SK-N-SH (cell line): Measurements from ENCODE around the gene REPS2. TPM values are rescaled to one million over a fixed set of nuclear protein-coding genes. Genes with fewer than 3 reads are reported as not detected.

Experiments used
- CTCF ChIA-PET: fragments of 300-600, 350-600 bp; formaldehyde crosslinking; extraction: SDS; loops from one replicate; lab custom pipeline; 2021; lab: Yijun Ruan, JAX
- POLR2A ChIA-PET: fragments of 350-600 bp; sonication (Branson Sonifier 250); formaldehyde crosslinking; extraction: SDS; loops from one replicate; lab custom pipeline; 2020; ENCODE audit warnings: antibody characterized with exemption, inconsistent platforms; lab: Yijun Ruan, JAX
- DNase-seq: peaks from one replicate; pipeline ENCODE4 v3.0.0; 2012
- H2AFZ ChIP-seq: fragments of 200-600 bp; sonication (generic); 2 replicates; pipeline ENCODE4 v1.8.1; 2016; ENCODE audit warnings: antibody characterized with exemption, mild to moderate bottlenecking, low read depth
- H3F3A ChIP-seq: fragments of 200-600 bp; sonication (generic); replicated peaks from 2 replicates; pipeline ENCODE3; 2016; ENCODE audit warnings: antibody characterized with exemption, mild to moderate bottlenecking; ENCODE audit not compliant: insufficient read depth
- H3K27ac ChIP-seq, 2 experiments: fragments of 200-500 bp in 1 of 2; fragments of 200-600 bp in 1 of 2; sonication (Bioruptor generic) in 1 of 2; sonication (generic), shearing (Covaris generic) in 1 of 2; 2 replicates each; pipeline versions ENCODE4 v1.5.1 to v1.6.1; 2014 to 2016; ENCODE audit warnings: low read depth in 2 of 2, inconsistent platforms in 1 of 2, low read length in 1 of 2, mild to moderate bottlenecking in 1 of 2, mixed read lengths in 1 of 2
- H3K27me3 ChIP-seq: fragments of 200-600 bp; sonication (generic), shearing (Covaris generic); 2 replicates; pipeline ENCODE4 v1.6.1; 2016; ENCODE audit warnings: mixed run types; ENCODE audit not compliant: insufficient read depth
- H3K36me3 ChIP-seq, 2 experiments: fragments of 200-500 bp in 1 of 2; fragments of 200-600 bp in 1 of 2; sonication (Bioruptor generic) in 1 of 2; sonication (generic) in 1 of 2; replicated peaks in 1 of 2; 2 replicates each; pipeline versions ENCODE3 to v1.5.1; 2014 to 2016; ENCODE audit warnings: low read length in 1 of 2, mild to moderate bottlenecking in 1 of 2; ENCODE audit not compliant: insufficient read depth in 2 of 2, control insufficient read depth in 1 of 2
- H3K4me1 ChIP-seq, 2 experiments: fragments of 200-500 bp in 1 of 2; fragments of 200-600 bp in 1 of 2; sonication (Bioruptor generic) in 1 of 2; sonication (generic), shearing (Covaris generic) in 1 of 2; 2 replicates each; pipeline versions ENCODE4 v1.5.1 to v1.6.1; 2014 to 2016; ENCODE audit warnings: low read depth in 1 of 2, low read length in 1 of 2, mixed run types in 1 of 2; ENCODE audit not compliant: insufficient read depth in 2 of 2, control insufficient read depth in 1 of 2
- H3K4me2 ChIP-seq: fragments of 200-600 bp; sonication (generic), shearing (Covaris generic); 2 replicates; pipeline ENCODE4 v1.6.1; 2017; ENCODE audit warnings: mixed run types
- H3K4me3 ChIP-seq, 2 experiments: fragments of 200-500 bp in 1 of 2; fragments of 200-600 bp in 1 of 2; sonication (Bioruptor generic) in 1 of 2; sonication (generic), shearing (Covaris generic) in 1 of 2; 2 replicates each; pipeline versions ENCODE4 v1.5.1 to v1.8.1; 2014 to 2016; ENCODE audit warnings: low read depth in 2 of 2, inconsistent platforms in 1 of 2, low read length in 1 of 2, mild to moderate bottlenecking in 1 of 2, mixed read lengths in 1 of 2, moderate library complexity in 1 of 2
- H3K79me2 ChIP-seq: fragments of 200-600 bp; sonication (generic); 2 replicates; pipeline ENCODE4 v1.8.1; 2017; ENCODE audit warnings: mild to moderate bottlenecking; ENCODE audit not compliant: insufficient read depth
- H3K9ac ChIP-seq: fragments of 200-600 bp; sonication (generic); 2 replicates; pipeline ENCODE4 v1.6.1; 2017; ENCODE audit warnings: mixed run types
- H3K9me2 ChIP-seq: fragments of 200-600 bp; sonication (generic); 2 replicates; pipeline ENCODE4 v1.6.1; 2017; ENCODE audit warnings: mixed run types
- H3K9me3 ChIP-seq: fragments of 200-600 bp; sonication (generic); 2 replicates; pipeline ENCODE4 v1.6.1; 2017; ENCODE audit warnings: mixed run types, mild to moderate bottlenecking, moderate library complexity
- H4K20me1 ChIP-seq: fragments of 200-600 bp; sonication (generic); 2 replicates; pipeline ENCODE4 v1.6.1; 2017; ENCODE audit warnings: mild to moderate bottlenecking, mixed run types; ENCODE audit not compliant: insufficient read depth
- CTCF ChIP-seq: fragments of 200-600 bp; sonication (generic); IDR thresholded peaks from 2 replicates; pipeline ENCODE4 v1.6.1; 2017; ENCODE audit warnings: antibody characterized with exemption, mild to moderate bottlenecking, moderate library complexity
- EP300 ChIP-seq, 2 experiments: IDR thresholded peaks; 2 replicates each; pipeline versions ENCODE4 v1.4.0 to v1.6.1; 2012; ENCODE audit warnings: borderline replicate concordance in 1 of 2, low read depth in 1 of 2, low read length in 1 of 2
- FOXM1 ChIP-seq: IDR thresholded peaks from 2 replicates; pipeline ENCODE4 v1.4.0; 2012; ENCODE audit warnings: low read depth, mild to moderate bottlenecking
- GATA2 ChIP-seq: sonication (generic); formaldehyde crosslinking; IDR thresholded peaks from 2 replicates; pipeline ENCODE4 v1.5.0; 2020; ENCODE audit warnings: mild to moderate bottlenecking, missing genetic modification reagents
- MEF2A ChIP-seq: IDR thresholded peaks from 2 replicates; pipeline ENCODE4 v1.4.0; 2012; ENCODE audit warnings: low read depth, borderline replicate concordance
- NRF1 ChIP-seq: IDR thresholded peaks from 2 replicates; pipeline ENCODE4 v1.6.1; 2012; ENCODE audit warnings: low read depth, mild to moderate bottlenecking, low read length
- RCOR1 ChIP-seq: fragments of 150-350 bp; IDR thresholded peaks from 2 replicates; pipeline ENCODE4 v1.6.1; 2017; ENCODE audit warnings: antibody characterized with exemption, low read length
- RXRA ChIP-seq: IDR thresholded peaks from 2 replicates; pipeline ENCODE4 v1.4.0; 2012; ENCODE audit warnings: low read depth, mild to moderate bottlenecking, borderline replicate concordance
- TEAD4 ChIP-seq: IDR thresholded peaks from 2 replicates; pipeline ENCODE4 v1.4.0; 2012; ENCODE audit warnings: mild to moderate bottlenecking, borderline replicate concordance; ENCODE audit not compliant: insufficient read depth
- USF1 ChIP-seq: IDR thresholded peaks from 2 replicates; pipeline ENCODE4 v1.4.0; 2012; ENCODE audit warnings: low read depth, borderline replicate concordance
- USF2 ChIP-seq: fragments of 150-350 bp; IDR thresholded peaks from 2 replicates; pipeline ENCODE4 v1.6.1; 2017; ENCODE audit warnings: antibody characterized with exemption, low read length, low read depth, borderline replicate concordance
- YY1 ChIP-seq: IDR thresholded peaks from 2 replicates; pipeline ENCODE4 v1.4.0; 2012; ENCODE audit warnings: low read depth, mild to moderate bottlenecking
- ZBTB33 ChIP-seq: IDR thresholded peaks from 2 replicates; pipeline ENCODE4 v1.4.0; 2012; ENCODE audit warnings: low read depth, borderline replicate concordance
- WGBS: methylation state at CpG from one replicate; pipeline ENCODE4 v1.1.6; 2017; ENCODE audit warnings: low lambda C conversion rate; 5-methylcytosine and 5-hydroxymethylcytosine counted together
- polyA plus RNA-seq, 3 experiments: library from polyadenylated mRNA; depleted of rRNA; stranded (reverse); fragments of >200 nt; gene quantifications; 2 replicates each; pipeline ENCODE4 v1.2.3, GENCODE V29; 2012

Gene REPS2
- polyA plus RNA-seq, 1 of the 3 experiments (the other 2 are of a cell fraction) = 0.62 TPM

- Histone ChIP-seq H3F3A (peaks cover 4% of the 10 kb centered on the region), H3K4me3 (no peak overlapping the region), H3K27me3 (no peaks in the 10 kb centered on the region), H3K9ac (no peak overlapping the region), H3K9me2 (no peaks in the 10 kb centered on the region), H3K9me3 (no peaks in the 10 kb centered on the region), H3K79me2 (no peaks in the 10 kb centered on the region), H2AFZ (no peak overlapping the region), H3K4me2 (no peak overlapping the region), H3K36me3 (no peaks in the 10 kb centered on the region), H3K4me1 (no peaks in the 10 kb centered on the region), H3K27ac (no peak overlapping the region), H4K20me1 (no peaks in the 10 kb centered on the region)
- ChIA-PET CTCF (interaction anchor here (2.9 kb wide), 1 partner anchor 11 kb away, joined by 13 read pairs; no protein-coding TSS in a partner anchor), POLR2A (no interaction called here)
- no peak for TF ChIP-seq NRF1
- TF ChIP-seq USF1 = no peak
- no peak for TF ChIP-seq MEF2A
- no peak for TF ChIP-seq GATA2 (CRISPR knock-in tag)
- TF ChIP-seq EP300 (IDR thresholded peaks at IDR 0.05; ENCODE audit: borderline replicate concordance in 1 of 2, low read depth in 1 of 2, low read length in 1 of 2) = no peak
- no peak for TF ChIP-seq CTCF
- no peak for TF ChIP-seq ZBTB33
- no peak for TF ChIP-seq YY1
- TF ChIP-seq RXRA = no peak
- no peak for TF ChIP-seq TEAD4
- no peak for TF ChIP-seq RCOR1
- no peak for TF ChIP-seq FOXM1
- no peak for TF ChIP-seq USF2
- WGBS = 29% methylated on average over 2 of the region's 2 CpGs
- DNase-seq = no peak
Measured at GRCh38 chrX:17056868-17057608, 110.6 kb downstream of the REPS2 start.
